GM12878 (cell line): ENCODE results near the gene ATP10A. TPM values are rescaled to one million over a fixed set of nuclear protein-coding genes. Genes with fewer than 3 reads are reported as not detected.
"Not testable (repeated sequence)": the region's sequence is repeated elsewhere in the genome, so short reads cannot be mapped to it uniquely, and the experiment has no call there.

Source experiments
- ATAC-seq: fragments of 200-7000 bp; cut with Tn5 transposase; 3 replicates; pipeline ENCODE4 v1.9.1; 2020; ENCODE audit warnings: mild to moderate bottlenecking, moderate library complexity
- BruUV-seq: library from RNA; stranded (reverse); fragments of 400-500 nt; replicated peaks from 2 replicates; lab custom pipeline; 2021; lab: Mats Ljungman, UMichigan
- CTCF ChIA-PET: fragments of 300-600 bp; sonication (Branson Sonifier 250); formaldehyde crosslinking; extraction: SDS; loops from one replicate; lab custom pipeline; 2021; ENCODE audit warnings: inconsistent platforms; lab: Yijun Ruan, JAX
- POLR2A ChIA-PET: fragments of 350-600 bp; formaldehyde crosslinking; extraction: SDS; loops from one replicate; lab custom pipeline; 2021; ENCODE audit warnings: inconsistent platforms; lab: Charles Lee
- RAD21 ChIA-PET: fragments of 300-600 bp; sonication (Branson Sonifier 250); formaldehyde crosslinking; loops from one replicate; lab custom pipeline; 2023; ENCODE audit warnings: antibody characterized with exemption; ENCODE audit not compliant: unreplicated experiment; lab: Charles Lee
- SMC1A ChIA-PET: fragments of 300-600 bp; sonication (Branson Sonifier 250); formaldehyde crosslinking; loops from one replicate; lab custom pipeline; 2023; ENCODE audit not compliant: unreplicated experiment, uncharacterized antibody; lab: Charles Lee
- DNase-seq: peaks from one replicate; pipeline ENCODE4 v3.0.0-alpha.2; 2011; ENCODE audit warnings: low read depth, low spot score
- FAIRE-seq: peaks from 3 replicates; lab custom pipeline; 2011; peaks lifted over from hg19 to GRCh38; lab: Jason Lieb, UNC
- H2AFZ ChIP-seq: 2 replicates; pipeline ENCODE4 v1.6.0; 2011; ENCODE audit warnings: low read depth, low read length, control low read depth; ENCODE audit not compliant: control insufficient read depth
- H3K27ac ChIP-seq: 2 replicates; pipeline ENCODE4 v1.5.1; 2011; ENCODE audit warnings: control low read depth; ENCODE audit not compliant: control insufficient read depth, insufficient read depth
- H3K27me3 ChIP-seq, 2 experiments: replicated peaks in 1 of 2; 2 replicates each; pipeline versions ENCODE4 v1.6.0 to v1.6.1; 2011; ENCODE audit warnings: low read length in 1 of 2; ENCODE audit not compliant: control insufficient read depth in 2 of 2, insufficient read depth in 2 of 2
- H3K36me3 ChIP-seq, 2 experiments: 2 replicates each; pipeline ENCODE4 v1.5.1; 2011; ENCODE audit warnings: low read length in 1 of 2; ENCODE audit not compliant: control insufficient read depth in 2 of 2, insufficient read depth in 2 of 2
- H3K4me1 ChIP-seq: 2 replicates; pipeline ENCODE4 v1.6.1; 2011; ENCODE audit warnings: mild to moderate bottlenecking, low read length, moderate library complexity, mixed read lengths; ENCODE audit not compliant: control insufficient read depth, insufficient read depth
- H3K4me2 ChIP-seq: 2 replicates; pipeline ENCODE4 v1.6.0; 2011; ENCODE audit warnings: control low read depth; ENCODE audit not compliant: control insufficient read depth, insufficient read depth
- H3K4me3 ChIP-seq: fragments of 200-600 bp; sonication (generic); 2 replicates; pipeline ENCODE4 v1.5.1; 2016
- H3K79me2 ChIP-seq: 2 replicates; pipeline ENCODE4 v1.6.0; 2011; ENCODE audit warnings: low read length; ENCODE audit not compliant: control insufficient read depth, insufficient read depth
- H3K9ac ChIP-seq: 2 replicates; pipeline ENCODE4 v1.8.0; 2011; ENCODE audit warnings: low read length, control low read depth, mixed read lengths; ENCODE audit not compliant: control insufficient read depth, insufficient read depth
- H3K9me3 ChIP-seq: replicated peaks from 3 replicates; pipeline ENCODE4 v1.5.1; 2011; ENCODE audit warnings: mild to moderate bottlenecking, low read length; ENCODE audit not compliant: control insufficient read depth, insufficient read depth
- H4K20me1 ChIP-seq: 2 replicates; pipeline ENCODE4 v1.6.0; 2011; ENCODE audit not compliant: control insufficient read depth, insufficient read depth
- CBX3 ChIP-seq: fragments of 200-600 bp; sonication (generic); IDR thresholded peaks from 2 replicates; pipeline ENCODE4 v1.6.1; 2016; ENCODE audit warnings: low read depth, borderline replicate concordance
- CHD4 ChIP-seq: fragments of 200-600 bp; sonication (generic); IDR thresholded peaks from 2 replicates; pipeline ENCODE4 v1.6.1; 2016; ENCODE audit warnings: mild to moderate bottlenecking
- GATAD2B ChIP-seq: fragments of 450-650 bp; conservative IDR thresholded peaks from 2 replicates; pipeline ENCODE4 v1.6.1; 2017; ENCODE audit warnings: low read depth, mild to moderate bottlenecking, moderate library complexity
- JUND ChIP-seq: IDR thresholded peaks from 2 replicates; pipeline ENCODE4 v1.6.1; 2012; ENCODE audit warnings: low read depth, mild to moderate bottlenecking, low read length, improper control_type of control experiment, moderate library complexity
- KLF5 ChIP-seq: fragments of 450-650 bp; IDR thresholded peaks from 2 replicates; pipeline ENCODE4 v1.6.1; 2014; ENCODE audit warnings: mild to moderate bottlenecking; ENCODE audit not compliant: partially characterized antibody
- POLR2AphosphoS5 ChIP-seq: IDR thresholded peaks from 2 replicates; pipeline ENCODE4 v1.6.1; 2011; ENCODE audit warnings: mild to moderate bottlenecking, low read length, inconsistent platforms
- RFX5 ChIP-seq: IDR thresholded peaks from 2 replicates; pipeline ENCODE4 v1.6.1; 2011; ENCODE audit warnings: low read depth, low read length, improper control_type of control experiment
- SIN3A ChIP-seq: IDR thresholded peaks from 2 replicates; pipeline ENCODE4 v1.6.1; 2012; ENCODE audit warnings: low read depth, low read length, improper control_type of control experiment
- SMAD5 ChIP-seq: IDR thresholded peaks from 2 replicates; pipeline ENCODE4 v1.6.1; 2016; ENCODE audit warnings: antibody characterized with exemption, low read depth
- SPI1 ChIP-seq: IDR thresholded peaks from 2 replicates; pipeline ENCODE4 v1.6.1; 2011; ENCODE audit warnings: low read depth, mild to moderate bottlenecking, low read length, moderate library complexity, borderline replicate concordance; ENCODE audit not compliant: insufficient read depth
- TCF7 ChIP-seq: IDR thresholded peaks from 2 replicates; pipeline ENCODE4 v1.6.1; 2014; ENCODE audit warnings: antibody characterized with exemption, borderline replicate concordance
- ZBED1 ChIP-seq: IDR thresholded peaks from 2 replicates; pipeline ENCODE4 v1.6.1; 2016; ENCODE audit warnings: borderline replicate concordance
- ZNF274 ChIP-seq: IDR thresholded peaks from one replicate; pipeline ENCODE4 v1.8.0; 2011; ENCODE audit not compliant: insufficient read length, insufficient read depth
- ZZZ3 ChIP-seq: IDR thresholded peaks from 2 replicates; pipeline ENCODE4 v1.6.1; 2011; ENCODE audit warnings: low read depth; ENCODE audit not compliant: control insufficient read depth, insufficient read length
- whole genome bisulfite sequencing: methylation state at CpG from one replicate; pipeline ENCODE4 v1.1.6; 2016; ENCODE audit warnings: low lambda C conversion rate; ENCODE audit not compliant: insufficient replicate concordance, insufficient coverage; ENCODE audit errors: missing lambda C conversion rate; 5-methylcytosine and 5-hydroxymethylcytosine counted together
- in situ Hi-C: fragments of 300-500 bp; cut with MboI; formaldehyde crosslinking; loops from 9 replicates; pipeline ENCODE4 v1.14.3; 2018; ENCODE audit warnings: mixed read lengths
- intact Hi-C: fragments of 100-400 bp; cut with micrococcal nuclease; formaldehyde crosslinking; loops from one replicate; pipeline ENCODE4 v1.14.2; 2022; ENCODE audit not compliant: unreplicated experiment
- polyA plus RNA-seq, 11 experiments: library from polyadenylated mRNA; depleted of rRNA in 4 of 11; unstranded in 6 of 11; stranded (reverse) in 5 of 11; fragments of >200 nt; fragmentation: Nextera tagmentation in 4 of 11; fragmentation: Illumina TruSeq in 1 of 11; extraction: Ambion mirVana in 4 of 11; extraction: Trizol in 1 of 11; gene quantifications; 1 replicate in 1 of 11; 2 replicates in 10 of 11; pipeline versions ENCODE4 v1.2.1 to v1.2.3, GENCODE V29; 2011 to 2016; ENCODE audit warnings: inconsistent platforms in 2 of 11, missing spikeins in 2 of 11, low read depth in 1 of 11
- total RNA-seq, 4 experiments: library from RNA; depleted of rRNA in 3 of 4; stranded (reverse); fragments of >200 nt in 3 of 4; fragmentation: Illumina TruSeq in 1 of 4; extraction: Trizol in 1 of 4; gene quantifications; 2 replicates each; pipeline versions ENCODE4 v1.2.1 to v1.2.3, GENCODE V29; 2013 to 2021
- TF ChIP-seq, protein P1 (sequence below): fragments of 450-650 bp; IDR thresholded peaks from 2 replicates; pipeline ENCODE4 v1.6.1; 2017; ENCODE audit warnings: low read depth, mild to moderate bottlenecking, moderate library complexity
- TF ChIP-seq, protein P2 (sequence below): IDR thresholded peaks from 2 replicates; pipeline ENCODE4 v1.6.1; 2011; ENCODE audit warnings: low read depth, low read length, improper control_type of control experiment, borderline replicate concordance

Gene ATP10A
- total and polyA plus RNA-seq, 10 of the 15 experiments (the other 5 are each of a cell fraction or from before 2014, with no cell fraction given), result 0.04 to 1.5 (median 0.31) TPM; not detected in 2

DNA sequence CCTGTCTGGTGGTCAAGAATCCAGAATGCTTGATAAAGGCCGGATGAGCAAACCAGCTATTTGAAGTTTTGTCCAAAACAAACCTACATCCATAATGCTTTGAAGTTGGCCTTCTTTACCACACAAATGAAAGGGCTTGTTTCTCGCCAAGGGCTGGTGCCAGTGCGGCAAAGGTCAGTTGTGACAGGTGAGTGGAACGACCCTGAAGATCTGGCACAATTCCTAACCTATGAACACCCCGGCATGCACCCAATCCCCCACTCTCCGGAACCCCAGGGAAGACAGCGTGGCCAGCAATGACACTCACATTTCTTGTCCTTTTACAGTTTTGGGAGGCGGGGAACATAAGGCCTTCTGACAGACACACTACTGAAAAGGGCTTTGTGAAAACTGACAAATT is 90.6 kb downstream of the ATP10A start:
- no peaks in the 10 kb centered on the region for H3K4me1 ChIP-seq
- no peak overlapping the region for H3K9ac ChIP-seq
- no peak overlapping the region for H3K27ac ChIP-seq
- H3K4me2 ChIP-seq, result no peak overlapping the region
- ATAC-seq, result no peak
- no peak overlapping the region for H2AFZ ChIP-seq
- POLR2A ChIA-PET, result no interaction called here
- intact Hi-C loops (no loop called here), in situ Hi-C loops (loop anchor here (25.0 kb wide), 1 partner anchor 315 kb away; no protein-coding TSS in a partner anchor)
- no peak overlapping the region for H3K4me3 ChIP-seq
- H4K20me1 ChIP-seq, result no peaks in the 10 kb centered on the region
- no TSS peak for BruUV-seq
- SMC1A ChIA-PET, result no interaction called here
- CTCF ChIA-PET, result no interaction called here
- WGBS, result 66% methylated on average over 8 of the region's 8 CpGs
- DNase-seq, result no peak
- H3K36me3 ChIP-seq, result no peaks in the 10 kb centered on the region
- no peaks in the 10 kb centered on the region for H3K79me2 ChIP-seq
- no peaks in the 10 kb centered on the region for H3K27me3 ChIP-seq
- H3K9me3 ChIP-seq, result no peaks in the 10 kb centered on the region; the same call in 2 of the 3 replicates
- no peak for TF ChIP-seq SMAD5
- no peak for TF ChIP-seq ZBED1
- TF ChIP-seq POLR2AphosphoS5, result no peak
- TF ChIP-seq RFX5, result no peak
- TF ChIP-seq ZZZ3, result no peak
- no peak for TF ChIP-seq CBX3
- no peak for TF ChIP-seq SPI1
- no peak for TF ChIP-seq SIN3A
- no peak for TF ChIP-seq KLF5
- no peak for TF ChIP-seq GATAD2B
- no peak for TF ChIP-seq JUND
- TF ChIP-seq CHD4, result no peak
- TF ChIP-seq ZNF274, result no peak
- TF ChIP-seq, protein P1, sequence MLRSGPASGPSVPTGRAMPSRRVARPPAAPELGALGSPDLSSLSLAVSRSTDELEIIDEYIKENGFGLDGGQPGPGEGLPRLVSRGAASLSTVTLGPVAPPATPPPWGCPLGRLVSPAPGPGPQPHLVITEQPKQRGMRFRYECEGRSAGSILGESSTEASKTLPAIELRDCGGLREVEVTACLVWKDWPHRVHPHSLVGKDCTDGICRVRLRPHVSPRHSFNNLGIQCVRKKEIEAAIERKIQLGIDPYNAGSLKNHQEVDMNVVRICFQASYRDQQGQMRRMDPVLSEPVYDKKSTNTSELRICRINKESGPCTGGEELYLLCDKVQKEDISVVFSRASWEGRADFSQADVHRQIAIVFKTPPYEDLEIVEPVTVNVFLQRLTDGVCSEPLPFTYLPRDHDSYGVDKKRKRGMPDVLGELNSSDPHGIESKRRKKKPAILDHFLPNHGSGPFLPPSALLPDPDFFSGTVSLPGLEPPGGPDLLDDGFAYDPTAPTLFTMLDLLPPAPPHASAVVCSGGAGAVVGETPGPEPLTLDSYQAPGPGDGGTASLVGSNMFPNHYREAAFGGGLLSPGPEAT, result no peak
- TF ChIP-seq, protein P2, sequence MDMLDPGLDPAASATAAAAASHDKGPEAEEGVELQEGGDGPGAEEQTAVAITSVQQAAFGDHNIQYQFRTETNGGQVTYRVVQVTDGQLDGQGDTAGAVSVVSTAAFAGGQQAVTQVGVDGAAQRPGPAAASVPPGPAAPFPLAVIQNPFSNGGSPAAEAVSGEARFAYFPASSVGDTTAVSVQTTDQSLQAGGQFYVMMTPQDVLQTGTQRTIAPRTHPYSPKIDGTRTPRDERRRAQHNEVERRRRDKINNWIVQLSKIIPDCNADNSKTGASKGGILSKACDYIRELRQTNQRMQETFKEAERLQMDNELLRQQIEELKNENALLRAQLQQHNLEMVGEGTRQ, result no peak
- TF ChIP-seq TCF7, result no peak
- RAD21 ChIA-PET, result no interaction called here
- FAIRE-seq, result no peak

DNA sequence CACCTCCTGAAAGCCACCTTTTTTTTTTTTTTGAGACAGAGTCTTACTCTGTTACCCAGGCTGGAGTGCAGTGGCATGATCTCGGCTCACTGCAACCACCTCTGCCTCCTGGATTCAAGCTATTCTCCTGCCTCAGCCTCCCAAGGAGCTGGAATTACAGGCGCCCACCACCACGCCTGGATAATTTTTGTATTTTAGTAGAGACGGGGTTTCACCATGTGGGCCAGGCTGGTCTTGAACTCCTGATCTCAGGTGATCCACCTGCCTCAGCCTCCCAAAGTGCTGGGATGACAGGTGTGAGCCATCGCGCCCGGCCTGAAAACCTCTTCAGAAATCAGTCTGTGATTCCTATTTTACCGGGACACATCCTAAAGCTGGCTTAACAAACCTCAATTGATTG is 91.4 kb downstream of the ATP10A start:
- H3K4me1 ChIP-seq, H3K79me2 ChIP-seq, H3K9ac ChIP-seq, CTCF ChIA-PET, H2AFZ ChIP-seq, H3K4me3 ChIP-seq, intact Hi-C loops, BruUV-seq, ATAC-seq, H3K9me3 ChIP-seq, POLR2A ChIA-PET, H3K27me3 ChIP-seq, H3K4me2 ChIP-seq, DNase-seq, H3K36me3 ChIP-seq, SMC1A ChIA-PET, H4K20me1 ChIP-seq, FAIRE-seq, H3K27ac ChIP-seq, RAD21 ChIA-PET: not testable (repeated sequence)
- WGBS, result 56% methylated on average over 8 of the region's 8 CpGs
- in situ Hi-C loops, result loop anchor here (25.0 kb wide), 1 partner anchor 316 kb away; no protein-coding TSS in a partner anchor
